HG03108 (cell line): Measurements from ENCODE around the gene CRYGN.

ENCODE experiments used
- ATAC-seq: cut with Tn5 transposase; IDR thresholded peaks from one replicate; pipeline ENCODE4 v1.9.1; 2021; ENCODE audit warnings: moderate library complexity; ENCODE audit not compliant: unreplicated experiment

CRYGN gene

GRCh38 chr7:151393031-151393977, 46.6 kb downstream of the CRYGN start:
- no peak for ATAC-seq

- no peak for ATAC-seq
These were observed 47.5 kb downstream of the CRYGN start for GRCh38 chr7:151392426-151392825.

- ATAC-seq = no peak
These were observed 47.9 kb downstream of the CRYGN start for GRCh38 chr7:151392002-151392401.

- no peak for ATAC-seq
These were observed 48.6 kb downstream of the CRYGN start for GRCh38 chr7:151391358-151391730.

- ATAC-seq = no peak
These were observed 49.2 kb downstream of the CRYGN start for GRCh38 chr7:151390598-151391357.

GRCh38 chr7:151389768-151390597, 50.0 kb downstream of the CRYGN start:
- no peak for ATAC-seq

- no peak for ATAC-seq
These were observed 50.7 kb downstream of the CRYGN start for GRCh38 chr7:151389096-151389767.

GRCh38 chr7:151388430-151388829, 51.5 kb downstream of the CRYGN start:
- no peak for ATAC-seq

- ATAC-seq = no peak
These were observed 52.0 kb downstream of the CRYGN start for GRCh38 chr7:151388007-151388297.

GRCh38 chr7:151387161-151388006, 52.6 kb downstream of the CRYGN start:
- no peak for ATAC-seq

- ATAC-seq = no peak
These were observed 53.4 kb downstream of the CRYGN start for GRCh38 chr7:151386301-151387160.

- no peak for ATAC-seq
These were observed 54.2 kb downstream of the CRYGN start for GRCh38 chr7:151385626-151386300.

- ATAC-seq = no peak
These were observed 54.9 kb downstream of the CRYGN start for GRCh38 chr7:151384776-151385625.

- no peak for ATAC-seq
These were observed 55.6 kb downstream of the CRYGN start for GRCh38 chr7:151384352-151384697.

GRCh38 chr7:151383638-151384351, 56.1 kb downstream of the CRYGN start:
- no peak for ATAC-seq

GRCh38 chr7:151382079-151382885, 57.7 kb downstream of the CRYGN start:
- no peak for ATAC-seq
